Endothelial cell (in vitro differentiated cells): Measurements from ENCODE around the gene B4GALNT3. TPM values are rescaled to one million over a fixed set of nuclear protein-coding genes. Genes with fewer than 3 reads are reported as not detected.
A peak's percentile ranks its signal among the peaks of the same experiment; 100 is the strongest.

Source experiments
- DNase-seq: peaks from one replicate; pipeline ENCODE4 v3.0.0; 2021; ENCODE audit warnings: low spot score
- H3K27ac Mint-ChIP-seq: one replicate; pipeline ENCODE4 v1.8.0; 2021; ENCODE audit warnings: mixed read lengths, inconsistent platforms; ENCODE audit not compliant: unreplicated experiment
- H3K27me3 Mint-ChIP-seq: one replicate; pipeline ENCODE4 v1.8.0; 2021; ENCODE audit warnings: mild to moderate bottlenecking, moderate library complexity, mixed read lengths, inconsistent platforms; ENCODE audit not compliant: unreplicated experiment
- H3K36me3 Mint-ChIP-seq: one replicate; pipeline ENCODE4 v1.8.0; 2021; ENCODE audit warnings: mild to moderate bottlenecking, low read depth, mixed read lengths, inconsistent platforms; ENCODE audit not compliant: unreplicated experiment
- H3K4me1 Mint-ChIP-seq: one replicate; pipeline ENCODE4 v1.8.0; 2021; ENCODE audit warnings: mild to moderate bottlenecking, mixed read lengths, inconsistent platforms; ENCODE audit not compliant: unreplicated experiment
- H3K4me3 Mint-ChIP-seq: one replicate; pipeline ENCODE4 v1.8.0; 2021; ENCODE audit warnings: mild to moderate bottlenecking, mixed read lengths, inconsistent platforms; ENCODE audit not compliant: unreplicated experiment
- H3K9me3 Mint-ChIP-seq: one replicate; pipeline ENCODE4 v1.8.0; 2021; ENCODE audit warnings: mixed read lengths, inconsistent platforms; ENCODE audit not compliant: unreplicated experiment
- total RNA-seq: library from RNA; stranded (reverse); fragmentation: NEBNext Ultra II Directional; extraction: Animal tissue kit (Norgen Biotek cat#: 25700); gene quantifications from one replicate; pipeline ENCODE4 v1.2.1, GENCODE V29; 2021; ENCODE audit not compliant: unreplicated experiment
- TF ChIP-seq, protein P1 (sequence below): fragments of 200-600 bp; sonication (generic); IDR thresholded peaks from one replicate; pipeline ENCODE4 v1.5.0; 2021; ENCODE audit warnings: antibody characterized with exemption; ENCODE audit not compliant: unreplicated experiment

Gene B4GALNT3
- total RNA-seq, 1 donor from 2014 or later, result 4.2 TPM

DNA sequence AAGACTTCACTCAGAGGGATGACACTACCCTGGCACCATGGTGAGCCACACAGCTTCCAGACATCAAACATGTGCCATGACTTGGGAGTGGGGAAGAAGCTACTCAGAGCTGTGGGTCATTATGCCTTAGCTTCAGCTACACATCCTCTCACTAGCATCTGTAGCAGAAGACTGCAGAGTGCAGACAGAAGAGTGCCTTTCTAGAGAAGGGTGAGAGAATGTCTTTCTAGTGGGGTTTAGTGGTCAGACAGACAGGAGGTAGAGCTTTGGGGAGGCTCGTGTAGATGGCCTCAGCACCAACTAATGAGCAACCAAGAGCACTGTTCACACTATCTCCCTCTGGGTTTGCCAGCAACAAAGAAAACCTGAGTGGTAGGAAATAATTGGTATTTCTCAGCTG lies 4.9 kb upstream of the B4GALNT3 start:
- Mint-ChIP-seq H3K4me3 (no peak overlapping the region), H3K36me3 (no peaks in the 10 kb centered on the region), H3K27ac (no peak overlapping the region), H3K9me3 (no peaks in the 10 kb centered on the region), H3K27me3 (peaks cover 13% of the 10 kb centered on the region), H3K4me1 (peaks cover 3% of the 10 kb centered on the region)
- TF ChIP-seq, protein P1, sequence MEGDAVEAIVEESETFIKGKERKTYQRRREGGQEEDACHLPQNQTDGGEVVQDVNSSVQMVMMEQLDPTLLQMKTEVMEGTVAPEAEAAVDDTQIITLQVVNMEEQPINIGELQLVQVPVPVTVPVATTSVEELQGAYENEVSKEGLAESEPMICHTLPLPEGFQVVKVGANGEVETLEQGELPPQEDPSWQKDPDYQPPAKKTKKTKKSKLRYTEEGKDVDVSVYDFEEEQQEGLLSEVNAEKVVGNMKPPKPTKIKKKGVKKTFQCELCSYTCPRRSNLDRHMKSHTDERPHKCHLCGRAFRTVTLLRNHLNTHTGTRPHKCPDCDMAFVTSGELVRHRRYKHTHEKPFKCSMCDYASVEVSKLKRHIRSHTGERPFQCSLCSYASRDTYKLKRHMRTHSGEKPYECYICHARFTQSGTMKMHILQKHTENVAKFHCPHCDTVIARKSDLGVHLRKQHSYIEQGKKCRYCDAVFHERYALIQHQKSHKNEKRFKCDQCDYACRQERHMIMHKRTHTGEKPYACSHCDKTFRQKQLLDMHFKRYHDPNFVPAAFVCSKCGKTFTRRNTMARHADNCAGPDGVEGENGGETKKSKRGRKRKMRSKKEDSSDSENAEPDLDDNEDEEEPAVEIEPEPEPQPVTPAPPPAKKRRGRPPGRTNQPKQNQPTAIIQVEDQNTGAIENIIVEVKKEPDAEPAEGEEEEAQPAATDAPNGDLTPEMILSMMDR, result no peak
- no peak for DNase-seq

DNA sequence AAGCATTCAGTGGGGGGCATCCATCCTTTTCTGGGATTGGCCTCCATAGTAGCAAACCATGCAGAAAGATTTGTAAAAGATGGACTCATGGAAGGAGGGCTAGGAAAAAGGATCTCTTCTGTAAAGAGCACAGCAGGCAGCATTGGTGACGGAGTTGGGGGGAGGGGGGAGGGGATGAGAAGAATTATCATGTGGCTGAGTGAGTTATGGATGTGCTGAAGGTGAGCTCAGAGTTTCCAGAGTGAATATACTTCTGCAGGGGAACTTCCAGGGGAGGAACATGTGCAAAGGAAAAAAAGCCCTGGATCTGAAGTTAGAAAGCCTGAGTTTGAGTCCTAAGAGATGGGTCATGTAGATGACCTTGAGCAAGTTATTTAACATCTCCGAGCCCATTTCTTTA lies 3.9 kb upstream of the B4GALNT3 start:
- Mint-ChIP-seq H3K4me1 (peaks cover 3% of the 10 kb centered on the region), H3K27me3 (peaks cover 14% of the 10 kb centered on the region), H3K4me3 (no peak overlapping the region), H3K9me3 (no peaks in the 10 kb centered on the region), H3K27ac (no peak overlapping the region), H3K36me3 (peaks cover under 1% of the 10 kb centered on the region)
- DNase-seq, result no peak
- TF ChIP-seq, protein P1, result no peak

DNA sequence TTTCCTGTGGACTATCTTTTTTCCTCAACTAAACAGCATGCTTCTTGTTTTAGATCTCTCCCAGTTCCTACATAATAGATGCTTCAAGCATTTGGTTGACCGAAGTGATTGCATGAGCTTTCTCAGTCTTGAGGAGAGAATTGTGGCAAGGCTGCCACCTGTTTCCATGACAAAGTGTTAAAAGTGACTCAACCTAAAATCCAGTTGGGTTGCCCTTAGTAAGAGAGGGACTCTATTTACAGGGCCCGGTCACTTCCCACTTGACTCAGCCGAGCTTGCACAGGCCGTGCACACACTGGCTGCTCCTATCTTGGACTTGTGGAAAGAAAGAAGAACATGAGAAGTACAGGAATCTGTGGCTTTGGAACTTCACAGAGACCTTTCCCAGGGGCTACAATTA lies 2.1 kb upstream of the B4GALNT3 start:
- Mint-ChIP-seq H3K27me3 (peaks cover 26% of the 10 kb centered on the region), H3K27ac (no peak overlapping the region), H3K9me3 (no peaks in the 10 kb centered on the region), H3K4me1 (peaks cover 8% of the 10 kb centered on the region), H3K36me3 (peaks cover 7% of the 10 kb centered on the region), H3K4me3 (no peak overlapping the region)
- DNase-seq, result no peak
- TF ChIP-seq, protein P1, result no peak

DNA sequence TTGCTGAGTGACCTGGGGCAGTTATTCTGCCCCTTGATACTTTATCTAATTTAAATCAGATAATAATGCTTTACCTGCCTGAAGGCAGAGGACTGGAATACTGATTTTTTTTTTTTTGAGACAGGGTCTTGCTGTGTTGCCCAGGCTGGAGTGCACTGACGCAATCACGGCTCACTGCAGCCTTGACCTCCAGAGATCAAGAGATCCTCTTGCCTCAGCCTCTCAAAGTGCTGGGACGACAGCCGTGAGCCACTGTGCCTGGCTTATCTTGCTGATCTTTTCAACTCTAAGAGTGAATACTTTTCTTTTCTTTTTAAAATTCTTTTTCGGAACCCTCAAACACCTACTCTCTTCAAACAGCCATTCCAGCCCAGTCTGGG lies 699 bp upstream of the B4GALNT3 start:
- Mint-ChIP-seq H3K27ac (no peak overlapping the region), H3K4me1 (peaks cover 8% of the 10 kb centered on the region), H3K36me3 (peaks cover 7% of the 10 kb centered on the region), H3K27me3 (peaks cover 27% of the 10 kb centered on the region), H3K9me3 (no peaks in the 10 kb centered on the region), H3K4me3 (peak overlapping the region; percentile 77)
- no peak for DNase-seq
- TF ChIP-seq, protein P1, result no peak

DNA sequence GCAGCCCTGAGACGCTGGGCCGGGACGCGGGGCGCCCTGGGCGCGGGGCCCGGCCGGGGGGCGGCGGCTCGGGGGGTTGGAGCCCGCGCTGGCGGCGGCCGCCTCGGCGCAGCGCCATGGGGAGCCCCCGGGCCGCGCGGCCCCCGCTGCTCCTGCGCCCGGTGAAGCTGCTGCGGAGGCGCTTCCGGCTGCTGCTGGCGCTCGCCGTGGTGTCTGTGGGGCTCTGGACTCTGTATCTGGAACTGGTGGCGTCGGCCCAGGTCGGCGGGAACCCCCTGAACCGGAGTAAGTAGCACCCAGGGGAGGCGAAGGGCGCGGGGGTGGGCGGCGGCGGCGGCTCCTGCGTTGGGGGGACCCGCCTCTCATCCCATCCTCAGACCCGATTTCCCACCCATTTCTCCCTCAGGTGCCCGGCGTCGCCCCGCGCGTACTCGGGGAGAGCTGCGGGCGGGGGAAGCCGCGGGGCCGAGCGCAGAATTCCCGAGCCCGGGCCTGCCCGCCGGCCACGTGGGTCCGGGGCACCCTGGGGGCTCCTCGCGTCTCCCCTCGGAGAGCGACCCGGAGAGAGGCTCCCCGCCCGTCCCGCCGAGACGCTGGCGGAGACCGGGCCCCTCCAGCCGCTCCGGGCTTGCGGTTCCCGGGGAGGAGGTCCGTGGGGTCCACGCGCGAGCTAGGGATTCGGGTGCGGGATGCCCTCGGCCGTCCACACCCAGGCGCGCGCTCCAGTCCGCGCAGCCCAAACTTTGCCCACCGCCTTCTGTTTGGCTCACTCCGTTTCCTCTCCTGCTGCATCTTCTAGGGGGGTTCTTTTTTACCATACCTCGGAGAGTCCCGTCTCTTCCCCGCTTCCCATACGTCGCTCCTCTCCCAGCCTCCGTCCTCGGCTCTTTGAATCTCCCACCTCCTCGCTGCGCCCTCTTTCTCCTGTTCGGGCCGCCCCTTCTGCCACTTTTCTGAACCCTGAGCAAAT lies 807 bp downstream of the B4GALNT3 start:
- peaks cover 7% of the 10 kb centered on the region for H3K36me3 Mint-ChIP-seq
- TF ChIP-seq, protein P1, result no peak
- peaks cover 27% of the 10 kb centered on the region for H3K27me3 Mint-ChIP-seq
- peak; percentile 28 for DNase-seq
- peaks cover 8% of the 10 kb centered on the region for H3K4me1 Mint-ChIP-seq
- no peak overlapping the region for H3K27ac Mint-ChIP-seq
- H3K9me3 Mint-ChIP-seq, result no peaks in the 10 kb centered on the region
- H3K4me3 Mint-ChIP-seq, result peak overlapping the region; percentile 88
